Parathyroid adenoma (tissue), 2 donors: ENCODE data around the gene FAM120B.

ENCODE experiments used
- H2AFZ ChIP-seq: fragments of 300-600 bp; sonication (generic); one replicate; pipeline ENCODE4 v1.7.0; 2017; ENCODE audit warnings: antibody characterized with exemption, mild to moderate bottlenecking
- H3K27ac ChIP-seq: fragments of 300-600 bp; sonication (generic); one replicate; pipeline ENCODE4 v1.7.0; 2017
- H3K27me3 ChIP-seq: fragments of 300-600 bp; sonication (generic); one replicate; pipeline ENCODE4 v1.7.0; 2017; ENCODE audit warnings: low read length; ENCODE audit not compliant: control insufficient read depth, insufficient read depth
- H3K36me3 ChIP-seq: fragments of 300-600 bp; sonication (generic); one replicate; pipeline ENCODE4 v1.7.0; 2017; ENCODE audit warnings: low read length; ENCODE audit not compliant: control insufficient read depth, insufficient read depth
- H3K4me1 ChIP-seq: fragments of 300-600 bp; sonication (generic); one replicate; pipeline ENCODE4 v1.7.0; 2017; ENCODE audit warnings: control low read depth
- H3K4me2 ChIP-seq: fragments of 300-600 bp; sonication (generic); one replicate; pipeline ENCODE4 v1.7.0; 2017; ENCODE audit warnings: low read length
- H3K4me3 ChIP-seq: fragments of 300-600 bp; sonication (generic); one replicate; pipeline ENCODE4 v1.7.0; 2017; ENCODE audit warnings: low read depth, low read length
- H3K79me2 ChIP-seq: fragments of 300-600 bp; sonication (generic); one replicate; pipeline ENCODE4 v1.7.0; 2017; ENCODE audit warnings: control low read depth
- H3K9ac ChIP-seq: fragments of 300-600 bp; sonication (generic); one replicate; pipeline ENCODE4 v1.7.0; 2017; ENCODE audit warnings: mild to moderate bottlenecking
- H3K9me3 ChIP-seq: fragments of 300-600 bp; sonication (generic); one replicate; pipeline ENCODE4 v1.7.0; 2017; ENCODE audit warnings: low read length; ENCODE audit not compliant: control insufficient read depth
- CTCF ChIP-seq: fragments of 300-600 bp; sonication (generic); IDR thresholded peaks from one replicate; pipeline ENCODE4 v1.7.0; 2017; ENCODE audit warnings: antibody characterized with exemption, mild to moderate bottlenecking
- donor health status: primary hyperparathyroidism.

FAM120B gene

GRCh38 chr6:170305805-170306323 is 694 bp upstream of the FAM120B start:
- H3K79me2 ChIP-seq, result peaks cover 45% of the 10 kb centered on the region
- no peaks in the 10 kb centered on the region for H3K36me3 ChIP-seq
- peaks cover 7% of the 10 kb centered on the region for H3K4me1 ChIP-seq
- peak overlapping the region; percentile 91 for H3K4me3 ChIP-seq
- peak overlapping the region; percentile 89 for H2AFZ ChIP-seq
- TF ChIP-seq CTCF, result no peak
- H3K9ac ChIP-seq, result peak overlapping the region; percentile 57
- peak overlapping the region; percentile 17 for H3K27ac ChIP-seq
- H3K9me3 ChIP-seq, result no peaks in the 10 kb centered on the region
- peak overlapping the region; percentile 71 for H3K4me2 ChIP-seq
- no peaks in the 10 kb centered on the region for H3K27me3 ChIP-seq

DNA sequence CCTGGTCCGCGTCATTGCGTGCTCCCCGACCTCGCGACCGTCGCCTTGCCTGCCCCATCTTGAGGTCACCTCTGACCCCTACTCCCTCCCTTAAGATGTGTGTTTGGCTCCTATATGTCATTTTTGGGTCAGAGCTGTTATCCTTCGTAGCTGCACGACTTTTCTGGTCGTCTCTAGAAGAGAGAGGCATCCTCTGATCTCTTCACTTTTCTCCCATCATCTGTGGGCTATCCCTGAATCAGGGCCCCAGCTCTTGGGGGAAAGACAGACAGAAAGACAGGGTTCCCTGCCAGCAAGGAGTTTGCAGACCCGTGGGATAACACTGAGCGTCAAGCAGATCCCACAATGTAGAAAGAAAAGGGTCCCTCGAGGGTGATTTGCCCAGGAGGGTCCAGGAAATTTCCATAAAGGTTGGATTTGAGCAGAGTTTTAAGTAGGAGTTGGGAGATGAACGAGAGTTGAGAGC is 555 bp downstream of the FAM120B start:
- Histone ChIP-seq H3K27ac (peak overlapping the region; percentile 75), H3K79me2 (peaks cover 47% of the 10 kb centered on the region), H3K4me1 (peaks cover 7% of the 10 kb centered on the region), H3K4me3 (peak overlapping the region; percentile 91), H2AFZ (peak overlapping the region; percentile 89), H3K36me3 (no peaks in the 10 kb centered on the region), H3K27me3 (no peaks in the 10 kb centered on the region), H3K4me2 (peak overlapping the region; percentile 71), H3K9me3 (no peaks in the 10 kb centered on the region), H3K9ac (peak overlapping the region; percentile 93)
- no peak for TF ChIP-seq CTCF

GRCh38 chr6:170308761-170309160 is 2.2 kb downstream of the FAM120B start:
- Histone ChIP-seq H2AFZ (no peak overlapping the region), H3K36me3 (no peaks in the 10 kb centered on the region), H3K4me1 (peaks cover 16% of the 10 kb centered on the region), H3K79me2 (peaks cover 54% of the 10 kb centered on the region), H3K27ac (no peak overlapping the region), H3K27me3 (no peaks in the 10 kb centered on the region), H3K9ac (no peak overlapping the region), H3K9me3 (no peaks in the 10 kb centered on the region), H3K4me3 (no peak overlapping the region), H3K4me2 (no peak overlapping the region)
- no peak for TF ChIP-seq CTCF

DNA sequence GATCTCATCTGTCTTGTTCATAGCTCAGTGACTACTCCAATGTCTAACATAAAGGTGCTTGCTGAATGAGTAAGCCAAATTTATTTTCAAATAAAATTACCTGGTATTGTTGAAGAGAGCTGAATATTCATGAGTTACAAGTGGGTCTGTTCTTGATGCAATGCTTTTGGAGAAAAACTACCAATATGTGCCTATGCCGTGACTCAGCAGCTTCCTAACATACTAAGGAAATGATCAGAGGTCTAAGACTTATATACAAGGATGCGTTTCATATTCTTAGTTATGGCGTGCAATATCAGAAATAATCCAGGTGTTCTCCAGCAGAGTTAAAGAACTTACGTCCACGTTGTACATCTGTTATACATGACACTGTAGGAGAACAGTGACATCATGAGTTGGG is 5.1 kb downstream of the FAM120B start:
- H3K9ac ChIP-seq, result no peak overlapping the region
- H3K4me2 ChIP-seq, result no peak overlapping the region
- H3K4me1 ChIP-seq, result peaks cover 19% of the 10 kb centered on the region
- H3K27me3 ChIP-seq, result no peaks in the 10 kb centered on the region
- no peak overlapping the region for H3K4me3 ChIP-seq
- no peaks in the 10 kb centered on the region for H3K9me3 ChIP-seq
- TF ChIP-seq CTCF, result no peak
- no peak overlapping the region for H3K27ac ChIP-seq
- H2AFZ ChIP-seq, result no peak overlapping the region
- peaks cover 51% of the 10 kb centered on the region for H3K79me2 ChIP-seq
- no peaks in the 10 kb centered on the region for H3K36me3 ChIP-seq

DNA sequence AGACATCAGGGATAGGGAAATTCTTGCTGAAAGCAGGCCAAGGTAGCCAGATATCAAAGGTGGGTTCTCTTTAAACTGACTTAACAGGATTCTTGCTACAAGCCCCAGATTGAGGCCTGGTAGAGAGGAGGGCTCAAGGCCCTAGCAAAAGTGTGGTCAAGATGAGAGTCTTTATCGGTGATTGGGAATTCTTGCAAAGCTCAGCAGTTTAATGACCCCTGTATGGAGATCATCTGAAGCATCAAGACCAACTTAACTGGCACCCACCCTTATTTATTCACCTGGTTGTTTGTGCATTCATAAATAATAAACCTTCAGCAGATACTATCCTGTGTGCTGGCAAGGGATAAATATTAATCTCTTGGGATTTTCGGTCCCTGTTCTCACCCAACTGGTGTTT is 6.3 kb downstream of the FAM120B start:
- Histone ChIP-seq H3K36me3 (no peaks in the 10 kb centered on the region), H2AFZ (no peak overlapping the region), H3K4me3 (no peak overlapping the region), H3K9me3 (no peaks in the 10 kb centered on the region), H3K27ac (no peak overlapping the region), H3K79me2 (peaks cover 40% of the 10 kb centered on the region), H3K4me2 (no peak overlapping the region), H3K4me1 (peaks cover 17% of the 10 kb centered on the region), H3K9ac (no peak overlapping the region), H3K27me3 (no peaks in the 10 kb centered on the region)
- TF ChIP-seq CTCF, result no peak
